ENCODE measurements around the gene ERCC3.

Gene ERCC3

DNA sequence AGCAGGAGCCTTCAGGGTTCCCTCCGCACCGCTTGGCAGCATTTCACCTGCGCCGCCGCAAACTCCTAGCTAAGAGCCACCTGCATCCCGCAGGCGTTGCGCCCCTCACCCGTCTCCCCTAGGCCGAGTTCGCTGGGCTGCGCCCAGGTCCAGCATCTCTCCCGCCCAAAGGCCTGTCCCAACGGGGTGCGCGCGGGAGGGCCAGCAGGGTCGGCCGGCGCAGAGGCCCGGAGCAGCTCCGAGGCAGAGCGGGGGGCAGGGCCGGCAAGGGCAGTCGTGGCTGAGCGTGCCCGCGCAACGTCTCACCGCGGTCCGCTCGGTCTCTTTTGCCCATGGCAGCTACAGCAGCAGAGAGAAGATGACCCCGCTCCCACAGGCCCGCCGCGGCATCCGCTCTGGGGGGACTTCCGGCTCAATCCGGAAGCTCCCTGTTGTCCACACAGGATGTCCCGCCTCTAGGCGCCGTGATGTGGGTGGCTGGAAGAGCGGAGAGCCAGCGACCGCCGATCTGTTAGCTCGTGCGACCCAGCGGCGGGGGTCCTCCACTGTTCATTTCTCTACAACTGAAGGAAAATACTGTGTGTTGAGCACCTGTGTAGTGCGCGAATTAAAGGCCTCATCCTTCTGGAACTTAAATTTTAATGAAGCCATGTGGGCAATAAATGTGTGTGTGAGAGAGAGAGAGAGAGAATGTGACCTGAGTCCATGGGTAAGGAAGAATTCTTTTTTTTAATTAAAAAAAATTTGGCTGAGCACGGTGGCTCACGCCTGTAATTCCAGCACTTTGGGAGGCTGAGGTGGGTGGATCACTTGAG is at the start of gene ERCC3:
Gene ERCC3, minus strand, starts transcription at position 397 of the 815 bp plus-strand sequence. Its CDS starts 63 bp downstream, at position 334.
- H3K27ac ChIP-seq = peak within 1 kb of the TSS; percentile 89
- TF ChIP-seq ZFX (IDR thresholded peaks at IDR 0.05) = peak; percentile 93
- no peak for TF ChIP-seq CTCF (conservative IDR thresholded peaks at IDR 0.05)

DNA sequence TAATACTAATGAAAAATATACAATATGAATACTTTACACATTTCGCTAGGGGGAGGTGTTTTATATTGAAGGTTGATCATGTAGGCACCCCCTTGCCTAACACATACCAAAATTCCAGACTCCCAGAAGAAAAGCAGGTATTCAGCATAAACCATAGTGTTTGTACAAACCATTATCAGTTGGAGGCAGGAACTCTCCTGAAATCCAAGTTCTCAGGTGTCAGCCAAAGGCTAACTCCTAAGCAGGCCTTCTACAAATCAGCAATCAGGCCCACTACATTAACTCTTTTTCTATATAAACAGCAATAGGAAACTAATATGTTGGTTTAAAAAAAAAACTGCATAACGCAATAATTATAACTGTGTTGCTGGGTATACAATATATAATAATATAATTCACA is 49.3 kb upstream of the ERCC3 start:
- TF ChIP-seq ZFX (IDR thresholded peaks at IDR 0.05) (no peak), CTCF (conservative IDR thresholded peaks at IDR 0.05) (no peak)
- H3K27ac ChIP-seq = no peak overlapping the region

GRCh38 chr2:127342101-127342500 is 48.2 kb upstream of the ERCC3 start:
- TF ChIP-seq ZFX (IDR thresholded peaks at IDR 0.05) (no peak), CTCF (conservative IDR thresholded peaks at IDR 0.05) (no peak)
- H3K27ac ChIP-seq = no peak overlapping the region

- no peak for TF ChIP-seq CTCF (conservative IDR thresholded peaks at IDR 0.05)
- TF ChIP-seq ZFX (IDR thresholded peaks at IDR 0.05) = no peak
- H3K27ac ChIP-seq = no peak overlapping the region
Measured at GRCh38 chr2:127332335-127332734, 38.4 kb upstream of the ERCC3 start.

GRCh38 chr2:127330753-127331152 is 36.8 kb upstream of the ERCC3 start:
- H3K27ac ChIP-seq = no peak overlapping the region
- TF ChIP-seq CTCF (conservative IDR thresholded peaks at IDR 0.05) (no peak), ZFX (IDR thresholded peaks at IDR 0.05) (no peak)

- TF ChIP-seq CTCF (conservative IDR thresholded peaks at IDR 0.05) (no peak), ZFX (IDR thresholded peaks at IDR 0.05) (no peak)
- no peak overlapping the region for H3K27ac ChIP-seq
Measured at GRCh38 chr2:127326289-127326945, 32.5 kb upstream of the ERCC3 start.

GRCh38 chr2:127324635-127325034 is 30.7 kb upstream of the ERCC3 start:
- H3K27ac ChIP-seq = no peak overlapping the region

More at GRCh38 chr2:127324635-127325034, 30.7 kb upstream of the ERCC3 start:
- TF ChIP-seq CTCF (conservative IDR thresholded peaks at IDR 0.05) = peak; percentile 71
- no peak for TF ChIP-seq ZFX (IDR thresholded peaks at IDR 0.05)
